Central memory CD8-positive, alpha-beta T cell (primary cell): ENCODE measurements around the gene USP15.

Experiments used
- ATAC-seq: fragments of 150-1000 bp; cut with Tn5 transposase; replicated peaks from 2 replicates; pipeline ENCODE4 v1.10.0; 2022; ENCODE audit warnings: mild to moderate bottlenecking, moderate FRiP score, moderate number of reproducible peaks; ENCODE audit not compliant: poor library complexity, severe bottlenecking; ENCODE audit errors: extremely low read depth
- DNase-seq, 2 donors: peaks; one replicate each; pipeline ENCODE4 v3.0.0; 2021; ENCODE audit warnings: low spot score in 2 of 2
- H3K27ac Mint-ChIP-seq: one replicate; pipeline ENCODE4 v1.8.0; 2022; ENCODE audit warnings: low read depth, mild to moderate bottlenecking, moderate library complexity, mixed read lengths
- H3K27me3 Mint-ChIP-seq: one replicate; pipeline ENCODE4 v1.8.0; 2022; ENCODE audit warnings: mixed read lengths
- H3K36me3 Mint-ChIP-seq: one replicate; pipeline ENCODE4 v1.8.0; 2022; ENCODE audit warnings: mild to moderate bottlenecking, moderate library complexity, mixed read lengths; ENCODE audit not compliant: insufficient read depth
- H3K4me1 Mint-ChIP-seq: one replicate; pipeline ENCODE4 v1.8.0; 2022; ENCODE audit warnings: mixed read lengths
- H3K4me3 Mint-ChIP-seq: one replicate; pipeline ENCODE4 v1.8.0; 2022; ENCODE audit warnings: mild to moderate bottlenecking, moderate library complexity, mixed read lengths
- H3K9me3 Mint-ChIP-seq: one replicate; pipeline ENCODE4 v1.8.0; 2022; ENCODE audit warnings: mixed read lengths

USP15 gene

DNA sequence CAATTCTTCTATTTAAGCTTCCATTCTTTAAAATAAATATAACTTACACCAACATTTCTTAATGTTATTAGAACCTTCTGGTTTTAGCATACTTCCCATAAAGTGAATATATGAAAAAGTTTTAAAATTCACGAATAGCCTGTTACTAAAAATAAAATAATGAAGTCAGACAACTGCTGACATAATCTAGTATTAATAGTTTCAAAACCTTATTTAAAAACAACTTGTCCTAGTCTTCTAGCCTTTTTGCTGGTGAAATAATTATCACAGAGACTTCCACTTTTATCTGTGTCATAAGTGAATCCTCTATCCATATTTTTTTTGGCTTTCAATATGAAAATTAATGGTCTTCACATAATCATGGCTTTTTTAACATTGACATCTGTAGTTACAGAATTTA is 112.6 kb downstream of the USP15 start:
- H3K27ac Mint-ChIP-seq = no peak overlapping the region
- DNase-seq (no peak), ATAC-seq (no peak)
- peaks cover 34% of the 10 kb centered on the region for H3K4me1 Mint-ChIP-seq
- peaks cover 1% of the 10 kb centered on the region for H3K36me3 Mint-ChIP-seq
- no peaks in the 10 kb centered on the region for H3K9me3 Mint-ChIP-seq
- no peaks in the 10 kb centered on the region for H3K27me3 Mint-ChIP-seq
- no peak overlapping the region for H3K4me3 Mint-ChIP-seq

- DNase-seq (no peak), ATAC-seq (no peak)
- Mint-ChIP-seq H3K27ac (peak overlapping the region; percentile 13), H3K9me3 (no peaks in the 10 kb centered on the region), H3K4me1 (peaks cover 29% of the 10 kb centered on the region), H3K4me3 (no peak overlapping the region), H3K36me3 (peaks cover 8% of the 10 kb centered on the region), H3K27me3 (no peaks in the 10 kb centered on the region)
These were observed 115.4 kb downstream of the USP15 start for GRCh38 chr12:62375603-62376002.

DNA sequence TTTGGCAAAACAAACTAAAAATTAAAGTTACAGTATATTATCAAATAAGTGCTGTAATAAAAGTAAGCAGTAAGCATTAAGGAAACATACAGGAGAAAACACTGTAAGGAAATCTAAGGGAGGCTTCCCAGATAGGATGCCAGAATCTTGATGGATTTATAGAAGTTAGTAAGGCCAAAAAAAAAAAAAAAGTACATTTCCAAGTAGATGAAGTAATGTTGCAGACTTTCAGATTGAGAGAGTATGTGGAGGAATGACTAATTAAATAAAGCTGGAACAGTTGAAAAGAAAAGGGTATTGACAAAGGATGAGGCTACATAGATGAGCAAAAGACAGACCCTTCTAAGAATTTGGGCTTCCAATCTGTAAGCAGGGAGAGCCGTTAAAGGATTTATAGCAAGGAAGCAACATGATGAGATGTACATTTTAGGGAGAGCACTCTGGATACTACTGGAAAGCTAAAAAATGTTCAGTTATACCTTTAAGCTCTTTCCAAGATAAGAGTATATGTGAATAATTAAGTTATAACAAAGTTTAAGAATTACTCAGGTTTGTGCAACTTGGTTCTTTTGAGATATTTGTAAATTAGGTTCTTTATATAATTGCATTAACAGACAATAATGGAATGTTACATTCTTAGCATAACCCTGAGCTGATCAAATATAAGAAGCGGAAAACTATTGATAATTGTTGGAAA is 119.0 kb downstream of the USP15 start:
- DNase-seq (no peak), ATAC-seq (no peak)
- Mint-ChIP-seq H3K9me3 (no peaks in the 10 kb centered on the region), H3K27ac (peak overlapping the region; percentile 3), H3K4me1 (peaks cover 25% of the 10 kb centered on the region), H3K27me3 (no peaks in the 10 kb centered on the region), H3K4me3 (no peak overlapping the region), H3K36me3 (peaks cover 20% of the 10 kb centered on the region)

DNA sequence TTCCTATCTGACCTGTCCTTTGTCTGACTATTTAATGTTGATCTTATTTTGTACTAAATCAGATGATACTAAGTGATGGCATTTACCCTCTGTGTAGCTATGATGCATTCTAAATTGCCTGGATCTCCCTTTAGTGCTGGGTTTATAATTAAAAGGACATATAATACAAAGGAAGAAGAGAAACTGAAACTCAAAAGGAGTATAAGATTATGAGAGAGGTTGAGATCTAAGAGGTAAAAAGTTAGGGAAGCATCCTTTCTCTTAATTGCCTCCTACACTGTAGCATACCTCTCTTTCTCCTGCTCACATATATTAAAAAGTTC is 119.5 kb downstream of the USP15 start:
- peak overlapping the region; percentile 2 for H3K27ac Mint-ChIP-seq
- ATAC-seq (no peak), DNase-seq (no peak)
- H3K4me3 Mint-ChIP-seq = no peak overlapping the region
- no peaks in the 10 kb centered on the region for H3K27me3 Mint-ChIP-seq
- H3K4me1 Mint-ChIP-seq = peaks cover 25% of the 10 kb centered on the region
- no peaks in the 10 kb centered on the region for H3K9me3 Mint-ChIP-seq
- peaks cover 20% of the 10 kb centered on the region for H3K36me3 Mint-ChIP-seq

GRCh38 chr12:62382526-62382925 is 122.3 kb downstream of the USP15 start:
- H3K27me3 Mint-ChIP-seq = no peaks in the 10 kb centered on the region
- H3K4me1 Mint-ChIP-seq = peaks cover 17% of the 10 kb centered on the region
- no peak overlapping the region for H3K4me3 Mint-ChIP-seq

GRCh38 chr12:62396750-62397149 is 136.5 kb downstream of the USP15 start:
- no peaks in the 10 kb centered on the region for H3K27me3 Mint-ChIP-seq
- no peaks in the 10 kb centered on the region for H3K9me3 Mint-ChIP-seq
- ATAC-seq = no peak
- H3K4me1 Mint-ChIP-seq = peaks cover 10% of the 10 kb centered on the region
- peaks cover 45% of the 10 kb centered on the region for H3K36me3 Mint-ChIP-seq
- DNase-seq = no peak
- no peak overlapping the region for H3K4me3 Mint-ChIP-seq
- H3K27ac Mint-ChIP-seq = peak overlapping the region; percentile 49

More at GRCh38 chr12:62382526-62382925, 122.3 kb downstream of the USP15 start:
- ATAC-seq (no peak), DNase-seq (no peak)
- Mint-ChIP-seq H3K27ac (no peak overlapping the region), H3K9me3 (no peaks in the 10 kb centered on the region), H3K36me3 (peaks cover 27% of the 10 kb centered on the region)

DNA sequence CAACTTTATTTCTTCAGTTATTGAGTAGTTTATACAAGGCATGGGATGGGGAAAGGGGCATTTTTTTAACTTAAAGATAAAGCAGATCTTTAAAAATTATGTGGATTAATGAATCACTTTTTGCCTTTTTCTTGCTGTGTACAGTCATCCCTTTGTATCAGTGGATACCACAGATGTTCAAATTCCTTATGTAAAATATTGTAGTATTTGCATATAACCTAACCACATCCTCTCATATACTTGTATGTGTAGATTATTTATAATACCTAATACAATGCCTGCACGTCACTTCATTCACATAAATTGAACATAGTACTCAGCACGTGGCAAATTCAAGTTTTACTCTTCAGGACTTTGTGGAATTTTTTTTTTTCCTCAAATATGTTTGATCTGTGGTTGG is 139.9 kb downstream of the USP15 start:
- Mint-ChIP-seq H3K9me3 (no peaks in the 10 kb centered on the region), H3K4me1 (peaks cover 22% of the 10 kb centered on the region), H3K27me3 (no peaks in the 10 kb centered on the region), H3K27ac (no peak overlapping the region), H3K36me3 (peaks cover 47% of the 10 kb centered on the region), H3K4me3 (no peak overlapping the region)
- DNase-seq (no peak), ATAC-seq (no peak)

DNA sequence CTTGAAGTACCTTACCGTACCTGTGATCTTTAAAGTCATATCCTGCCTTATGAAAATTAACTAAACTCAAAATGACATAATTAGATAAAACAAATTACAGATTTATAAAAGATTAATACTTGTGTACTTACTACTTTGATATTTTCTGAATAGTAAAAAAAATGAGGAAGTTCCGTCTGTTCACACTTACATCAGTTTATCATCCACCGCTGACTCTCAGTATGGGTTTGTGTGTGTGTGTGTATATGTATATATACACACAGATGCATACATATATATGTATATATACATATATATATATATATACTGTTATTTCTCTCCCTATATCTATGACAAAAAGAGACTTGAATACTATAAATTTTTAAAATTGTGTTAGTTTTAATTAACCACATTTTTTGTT is 141.4 kb downstream of the USP15 start:
- ATAC-seq (no peak), DNase-seq (no peak)
- Mint-ChIP-seq H3K4me1 (peaks cover 18% of the 10 kb centered on the region), H3K9me3 (no peaks in the 10 kb centered on the region), H3K4me3 (no peak overlapping the region), H3K27me3 (no peaks in the 10 kb centered on the region), H3K36me3 (peaks cover 45% of the 10 kb centered on the region), H3K27ac (peak overlapping the region; percentile 58)

DNA sequence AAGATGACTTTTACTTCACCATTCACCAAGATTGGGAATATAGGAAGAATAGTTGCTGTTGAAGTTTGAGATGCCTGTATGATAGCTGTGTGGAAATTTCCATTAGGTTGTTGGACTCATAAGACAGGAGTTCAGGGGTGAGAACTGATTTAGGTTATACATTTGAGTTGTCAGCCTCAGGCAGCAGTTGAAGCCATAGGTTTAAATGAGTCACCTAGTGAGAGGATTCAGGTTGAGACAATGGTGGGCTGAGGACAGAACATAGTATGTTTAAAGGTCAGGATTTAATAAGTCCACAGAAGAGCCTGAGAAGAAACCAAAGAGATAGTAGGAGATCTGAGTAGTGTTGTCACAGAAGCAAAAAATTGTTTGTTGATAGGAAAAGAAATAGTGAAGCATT is 142.8 kb downstream of the USP15 start:
- ATAC-seq (no peak), DNase-seq (no peak)
- Mint-ChIP-seq H3K4me1 (peaks cover 17% of the 10 kb centered on the region), H3K4me3 (no peak overlapping the region), H3K27me3 (no peaks in the 10 kb centered on the region), H3K27ac (peak overlapping the region; percentile 58), H3K36me3 (peaks cover 41% of the 10 kb centered on the region), H3K9me3 (no peaks in the 10 kb centered on the region)

DNA sequence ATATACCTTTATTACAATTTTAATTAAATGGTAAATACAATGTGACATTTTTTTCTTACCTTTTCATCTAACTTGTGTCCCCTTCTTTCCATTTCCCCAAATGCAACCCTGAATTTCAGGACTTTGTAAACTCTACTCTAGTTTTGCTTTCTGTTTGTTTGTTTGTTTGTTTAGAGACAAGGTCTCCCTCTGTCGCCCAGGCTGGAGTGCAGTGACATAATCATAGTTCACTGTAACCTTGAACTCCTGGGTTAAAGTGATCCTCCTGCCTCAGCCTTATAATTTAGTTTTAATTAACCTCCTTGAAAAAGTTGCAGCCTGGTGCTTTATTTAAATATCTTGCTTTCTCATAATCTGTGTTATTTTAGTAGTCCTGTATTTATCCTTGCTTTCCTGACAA is 147.4 kb downstream of the USP15 start:
- Mint-ChIP-seq H3K9me3 (no peaks in the 10 kb centered on the region), H3K27me3 (no peaks in the 10 kb centered on the region), H3K36me3 (peaks cover 24% of the 10 kb centered on the region), H3K27ac (no peak overlapping the region), H3K4me1 (peaks cover 7% of the 10 kb centered on the region), H3K4me3 (no peak overlapping the region)
- ATAC-seq (no peak), DNase-seq (no peak)

DNA sequence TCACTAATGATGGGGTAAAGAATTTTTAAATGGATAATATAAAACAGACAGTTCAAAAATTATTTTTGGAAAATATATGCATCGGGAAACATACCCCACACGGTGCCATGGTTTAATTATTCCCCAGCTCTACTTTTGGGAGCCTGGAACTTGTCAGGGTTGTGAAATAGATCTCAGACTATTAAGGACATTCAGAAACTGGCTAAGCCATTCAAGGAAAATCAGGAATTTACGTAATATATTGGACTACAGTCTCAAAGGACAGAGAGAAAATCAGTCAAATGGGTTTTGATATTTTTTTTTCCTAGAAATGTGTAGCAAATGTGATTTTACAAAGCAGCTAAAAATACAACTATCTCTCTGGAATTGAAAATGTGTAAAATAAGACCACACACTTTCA is 148.9 kb downstream of the USP15 start:
- H3K36me3 Mint-ChIP-seq = peaks cover 16% of the 10 kb centered on the region
- ATAC-seq = no peak
- no peak overlapping the region for H3K4me3 Mint-ChIP-seq
- no peak for DNase-seq
- H3K9me3 Mint-ChIP-seq = no peaks in the 10 kb centered on the region
- no peak overlapping the region for H3K27ac Mint-ChIP-seq
- no peaks in the 10 kb centered on the region for H3K27me3 Mint-ChIP-seq
- no peaks in the 10 kb centered on the region for H3K4me1 Mint-ChIP-seq

- H3K4me3 Mint-ChIP-seq = no peak overlapping the region
These were observed 154.0 kb downstream of the USP15 start for GRCh38 chr12:62414180-62414579.

GRCh38 chr12:62426089-62426488 is 165.9 kb downstream of the USP15 start:
- H3K36me3 Mint-ChIP-seq = peaks cover 2% of the 10 kb centered on the region
- no peak overlapping the region for H3K4me3 Mint-ChIP-seq
- no peak overlapping the region for H3K27ac Mint-ChIP-seq

More at GRCh38 chr12:62414180-62414579, 154.0 kb downstream of the USP15 start:
- no peak overlapping the region for H3K27ac Mint-ChIP-seq
- peaks cover 4% of the 10 kb centered on the region for H3K27me3 Mint-ChIP-seq
- peaks cover 5% of the 10 kb centered on the region for H3K36me3 Mint-ChIP-seq
- H3K4me1 Mint-ChIP-seq = peaks cover 2% of the 10 kb centered on the region
- H3K9me3 Mint-ChIP-seq = peaks cover 2% of the 10 kb centered on the region
- DNase-seq = no peak
- no peak for ATAC-seq

More at GRCh38 chr12:62426089-62426488, 165.9 kb downstream of the USP15 start:
- peaks cover 18% of the 10 kb centered on the region for H3K9me3 Mint-ChIP-seq
- ATAC-seq = no peak
- H3K27me3 Mint-ChIP-seq = peaks cover 30% of the 10 kb centered on the region
- no peaks in the 10 kb centered on the region for H3K4me1 Mint-ChIP-seq
- DNase-seq = no peak
